HEK293 (cell line): Measurements from ENCODE around the gene GHRHR.

Experiments
- CTCF ChIA-PET: fragments of 350-600 bp; formaldehyde crosslinking; extraction: SDS; loops from one replicate; lab custom pipeline; 2021; ENCODE audit warnings: antibody characterized with exemption; lab: Yijun Ruan, JAX
- POLR2A ChIA-PET: fragments of 300-600 bp; formaldehyde crosslinking; extraction: SDS; loops from one replicate; lab custom pipeline; 2020; ENCODE audit warnings: antibody characterized with exemption, inconsistent platforms; lab: Yijun Ruan, JAX
- H3K27ac ChIP-seq: fragments of 200-500 bp; sonication (Bioruptor generic); 2 replicates; pipeline ENCODE4 v1.5.1; 2014; ENCODE audit warnings: low read depth, low read length, control low read depth, inconsistent platforms; ENCODE audit errors: extremely low read depth
- H3K36me3 ChIP-seq, 2 experiments: fragments of 200-500 bp in 1 of 2; sonication (Bioruptor generic) in 1 of 2; 1 replicate in 1 of 2; 2 replicates in 1 of 2; pipeline ENCODE4 v1.5.1; 2014 to 2017; ENCODE audit warnings: inconsistent platforms in 2 of 2, low read length in 2 of 2; ENCODE audit not compliant: control insufficient read depth in 2 of 2, insufficient read depth in 1 of 2
- H3K4me1 ChIP-seq: fragments of 200-500 bp; sonication (Bioruptor generic); 2 replicates; pipeline ENCODE4 v1.5.1; 2014; ENCODE audit warnings: mild to moderate bottlenecking, low read length, inconsistent platforms; ENCODE audit not compliant: control insufficient read depth, insufficient read depth
- H3K4me3 ChIP-seq: 2 replicates; pipeline ENCODE4 v1.5.1; 2011; ENCODE audit warnings: low read depth, mild to moderate bottlenecking, control low read depth, low read length, moderate library complexity
- H3K9me3 ChIP-seq: fragments of 200-500 bp; sonication (Bioruptor generic); 2 replicates; pipeline ENCODE4 v1.5.1; 2014; ENCODE audit warnings: low read depth, low read length, inconsistent platforms; ENCODE audit not compliant: control insufficient read depth, insufficient read depth
- ATF2 ChIP-seq: fragments of 450-650 bp; formaldehyde crosslinking; IDR thresholded peaks from 2 replicates; pipeline ENCODE4 v1.5.1; 2016; ENCODE audit warnings: missing biosample characterization, missing genetic modification characterization, low read depth
- FEZF1 ChIP-seq: fragments of 450-650 bp; formaldehyde crosslinking; IDR thresholded peaks from 2 replicates; pipeline ENCODE4 v1.5.1; 2016; ENCODE audit warnings: missing biosample characterization, missing genetic modification characterization
- GFI1B ChIP-seq: fragments of 450-650 bp; formaldehyde crosslinking; IDR thresholded peaks from 2 replicates; pipeline ENCODE4 v1.5.1; 2016; ENCODE audit warnings: missing biosample characterization, missing genetic modification characterization
- HOXC10 ChIP-seq: sonication (generic); formaldehyde crosslinking; IDR thresholded peaks from 2 replicates; pipeline ENCODE4 v1.8.1; 2023; ENCODE audit warnings: mild to moderate bottlenecking, missing genetic modification reagents
- MZF1 ChIP-seq: fragments of 450-650 bp; formaldehyde crosslinking; IDR thresholded peaks from 2 replicates; pipeline ENCODE4 v1.5.1; 2017; ENCODE audit warnings: missing biosample characterization, missing genetic modification characterization, borderline replicate concordance
- ZBTB11 ChIP-seq: fragments of 450-650 bp; formaldehyde crosslinking; conservative IDR thresholded peaks from 2 replicates; pipeline ENCODE4 v1.5.1; 2016; ENCODE audit warnings: low read depth, missing biosample characterization, missing genetic modification characterization
- ZBTB21 ChIP-seq: fragments of 450-650 bp; formaldehyde crosslinking; IDR thresholded peaks from 2 replicates; pipeline ENCODE4 v1.5.1; 2017; ENCODE audit warnings: missing biosample characterization, missing genetic modification characterization
- ZBTB8A ChIP-seq: fragments of 450-650 bp; formaldehyde crosslinking; IDR thresholded peaks from 2 replicates; pipeline ENCODE4 v1.5.1; 2016; ENCODE audit warnings: missing biosample characterization, missing genetic modification characterization
- ZFP41 ChIP-seq: fragments of 450-650 bp; formaldehyde crosslinking; IDR thresholded peaks from 2 replicates; pipeline ENCODE4 v1.5.1; 2016; ENCODE audit warnings: missing biosample characterization, missing genetic modification characterization, borderline replicate concordance
- ZNF121 ChIP-seq: fragments of 450-650 bp; formaldehyde crosslinking; IDR thresholded peaks from 2 replicates; pipeline ENCODE4 v1.5.1; 2016; ENCODE audit warnings: missing biosample characterization, missing genetic modification characterization
- ZNF138 ChIP-seq: fragments of 450-650 bp; formaldehyde crosslinking; IDR thresholded peaks from 2 replicates; pipeline ENCODE4 v1.5.1; 2016; ENCODE audit warnings: missing biosample characterization, missing genetic modification characterization, borderline replicate concordance
- ZNF280D ChIP-seq: fragments of 450-650 bp; formaldehyde crosslinking; IDR thresholded peaks from 2 replicates; pipeline ENCODE4 v1.5.1; 2016; ENCODE audit warnings: missing biosample characterization, missing genetic modification characterization
- ZNF292 ChIP-seq: fragments of 450-650 bp; formaldehyde crosslinking; IDR thresholded peaks from 2 replicates; pipeline ENCODE4 v1.5.1; 2016; ENCODE audit warnings: low read depth, missing biosample characterization, missing genetic modification characterization, borderline replicate concordance
- ZNF404 ChIP-seq: fragments of 450-650 bp; formaldehyde crosslinking; IDR thresholded peaks from 2 replicates; pipeline ENCODE4 v1.5.1; 2017; ENCODE audit warnings: missing biosample characterization, missing genetic modification characterization
- ZNF555 ChIP-seq: fragments of 450-650 bp; formaldehyde crosslinking; conservative IDR thresholded peaks from 2 replicates; pipeline ENCODE4 v1.5.1; 2017; ENCODE audit warnings: missing biosample characterization, mild to moderate bottlenecking, missing genetic modification characterization, inconsistent platforms
- ZNF580 ChIP-seq: fragments of 450-650 bp; formaldehyde crosslinking; IDR thresholded peaks from 2 replicates; pipeline ENCODE4 v1.5.1; 2016; ENCODE audit warnings: missing biosample characterization, missing genetic modification characterization
- ZNF596 ChIP-seq: fragments of 450-650 bp; IDR thresholded peaks from 2 replicates; pipeline ENCODE4 v1.5.0; 2018; ENCODE audit warnings: missing biosample characterization, mild to moderate bottlenecking, missing genetic modification characterization, moderate library complexity
- ZNF600 ChIP-seq: fragments of 450-650 bp; formaldehyde crosslinking; IDR thresholded peaks from 2 replicates; pipeline ENCODE4 v1.5.1; 2016; ENCODE audit warnings: missing biosample characterization, missing genetic modification characterization
- ZNF626 ChIP-seq: fragments of 450-650 bp; sonication (Bioruptor Pico); formaldehyde crosslinking; IDR thresholded peaks from 2 replicates; pipeline ENCODE4 v1.5.1; 2018; ENCODE audit warnings: missing biosample characterization, missing genetic modification characterization, inconsistent platforms
- ZNF654 ChIP-seq: fragments of 450-650 bp; formaldehyde crosslinking; IDR thresholded peaks from 2 replicates; pipeline ENCODE4 v1.5.1; 2016; ENCODE audit warnings: low read depth, missing biosample characterization, missing genetic modification characterization
- ZNF830 ChIP-seq: fragments of 450-650 bp; IDR thresholded peaks from 2 replicates; pipeline ENCODE4 v1.5.0; 2018; ENCODE audit warnings: missing biosample characterization, missing genetic modification characterization, low read depth, mild to moderate bottlenecking, moderate library complexity
- ZSCAN18 ChIP-seq: fragments of 450-650 bp; formaldehyde crosslinking; IDR thresholded peaks from 2 replicates; pipeline ENCODE4 v1.5.1; 2016; ENCODE audit warnings: missing biosample characterization, missing genetic modification characterization

The GHRHR gene

GRCh38 chr7:30963842-30964241, at the start of gene GHRHR:
Gene GHRHR, plus strand, starts transcription at chr7:30963953. Its CDS starts 116 bp downstream, at chr7:30964069.
- H3K9me3 ChIP-seq = no peaks in the 10 kb centered on the region
- TF ChIP-seq HOXC10 (CRISPR knock-in tag) = no peak
- TF ChIP-seq ZNF555 (tag by site-specific recombination) = no peak
- TF ChIP-seq ZNF626 (tag by site-specific recombination) = no peak
- TF ChIP-seq ZNF830 (tag by site-specific recombination) = no peak
- TF ChIP-seq ZNF404 (tag by site-specific recombination) = no peak
- TF ChIP-seq ZBTB11 (tag by site-specific recombination) = no peak
- TF ChIP-seq ZBTB21 (tag by site-specific recombination) = no peak
- no peak for TF ChIP-seq ZNF280D
- no peak for TF ChIP-seq ZNF138 (tag by site-specific recombination)
- TF ChIP-seq ZNF600 (tag by site-specific recombination) = no peak
- no peak for TF ChIP-seq ZNF654 (tag by site-specific recombination)
- TF ChIP-seq GFI1B (tag by site-specific recombination) = no peak
- TF ChIP-seq ZNF580 = no peak
- TF ChIP-seq, all 188 proteins: peak for 0
- Histone ChIP-seq H3K27ac (no peak within 1 kb of the TSS), H3K4me3 (no peak within 1 kb of the TSS), H3K36me3 (no peaks in the 10 kb centered on the region), H3K4me1 (no peaks in the 10 kb centered on the region)
- ChIA-PET CTCF (interaction anchor here (0.6 to 0.8 kb wide), 2 partner anchors 20 to 652 kb away, joined by 4 read pairs; no protein-coding TSS in a partner anchor), POLR2A (no interaction called here)

- no peak overlapping the region for H3K27ac ChIP-seq
- H3K4me3 ChIP-seq = no peak overlapping the region
- ChIA-PET POLR2A (no interaction called here), CTCF (interaction anchor here (0.6 to 0.7 kb wide), 2 partner anchors 635 to 939 kb away, joined by 3 to 4 read pairs; no protein-coding TSS in a partner anchor)
- no peaks in the 10 kb centered on the region for H3K36me3 ChIP-seq
- no peaks in the 10 kb centered on the region for H3K9me3 ChIP-seq
- no peaks in the 10 kb centered on the region for H3K4me1 ChIP-seq
- TF ChIP-seq ZFP41 (tag by site-specific recombination) = no peak
- TF ChIP-seq ZNF292 (tag by site-specific recombination) = no peak
- no peak for TF ChIP-seq ZBTB8A (tag by site-specific recombination)
- TF ChIP-seq ZNF596 (tag by site-specific recombination) = no peak
- no peak for TF ChIP-seq ZSCAN18 (tag by site-specific recombination)
- TF ChIP-seq ZNF121 (tag by site-specific recombination) = no peak
- no peak for TF ChIP-seq MZF1 (tag by site-specific recombination)
- no peak for TF ChIP-seq FEZF1 (tag by site-specific recombination)
- no peak for TF ChIP-seq ATF2
Observed at GRCh38 chr7:30914596-30914995, 49.2 kb upstream of the GHRHR start.
